NCI-H226 (cell line): ENCODE measurements around the gene GPR183.
A peak's percentile ranks its signal among the peaks of the same experiment; 100 is the strongest.

ENCODE experiments used
- DNase-seq: peaks from one replicate; pipeline ENCODE4 v3.0.0-alpha.2; 2015

GPR183 gene

DNA sequence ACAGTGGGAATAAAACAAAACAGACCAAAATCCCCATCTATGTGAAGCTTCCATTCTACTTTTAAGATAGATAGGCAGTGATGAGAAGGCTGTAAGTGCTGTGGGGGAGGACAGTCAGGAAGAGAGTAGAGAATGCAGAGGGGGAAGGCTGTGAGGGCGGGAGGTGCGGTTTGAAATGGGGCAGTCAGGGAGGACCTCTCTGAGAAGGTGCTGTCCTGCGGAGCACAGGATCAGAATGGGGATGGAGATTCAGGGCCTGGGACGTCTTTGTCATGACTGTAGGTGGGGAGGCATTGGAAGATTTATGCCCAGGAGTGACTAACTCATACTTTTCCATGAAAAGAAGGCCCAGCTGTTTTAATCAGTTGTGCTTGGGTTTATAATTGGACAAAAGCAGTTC is 3.9 kb upstream of the GPR183 start:
- peak; percentile 18 for DNase-seq

DNA sequence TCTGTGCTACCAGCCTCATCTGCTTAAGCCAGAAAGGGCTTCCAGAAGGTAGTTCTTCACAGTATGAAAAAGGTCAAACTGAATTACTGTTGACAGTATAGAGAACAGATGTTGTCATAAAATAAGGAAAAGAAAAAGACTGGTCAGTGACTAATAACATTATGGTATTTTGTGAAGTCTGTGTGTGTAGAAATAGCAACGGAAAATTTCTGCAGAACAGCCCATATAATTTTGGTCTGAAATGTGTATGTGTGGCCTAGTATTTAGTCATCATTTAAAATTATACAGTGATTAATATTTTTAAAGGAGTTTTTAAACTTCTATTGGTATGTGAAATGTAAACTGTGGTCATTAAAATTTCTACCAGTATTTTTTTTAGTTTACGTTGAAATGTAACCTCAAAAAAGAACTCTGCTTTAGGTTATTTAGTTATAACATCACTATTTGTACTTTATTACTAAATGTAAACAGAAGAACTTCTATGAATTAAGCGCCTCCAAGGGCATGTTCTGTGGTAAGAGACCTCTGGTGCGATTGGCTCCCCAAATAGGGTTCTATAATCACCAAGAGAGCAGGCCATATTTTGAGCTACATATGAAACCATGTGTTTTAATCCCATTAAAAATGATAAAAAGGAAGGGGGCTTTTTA is 3.3 kb upstream of the GPR183 start:
- no peak for DNase-seq

DNA sequence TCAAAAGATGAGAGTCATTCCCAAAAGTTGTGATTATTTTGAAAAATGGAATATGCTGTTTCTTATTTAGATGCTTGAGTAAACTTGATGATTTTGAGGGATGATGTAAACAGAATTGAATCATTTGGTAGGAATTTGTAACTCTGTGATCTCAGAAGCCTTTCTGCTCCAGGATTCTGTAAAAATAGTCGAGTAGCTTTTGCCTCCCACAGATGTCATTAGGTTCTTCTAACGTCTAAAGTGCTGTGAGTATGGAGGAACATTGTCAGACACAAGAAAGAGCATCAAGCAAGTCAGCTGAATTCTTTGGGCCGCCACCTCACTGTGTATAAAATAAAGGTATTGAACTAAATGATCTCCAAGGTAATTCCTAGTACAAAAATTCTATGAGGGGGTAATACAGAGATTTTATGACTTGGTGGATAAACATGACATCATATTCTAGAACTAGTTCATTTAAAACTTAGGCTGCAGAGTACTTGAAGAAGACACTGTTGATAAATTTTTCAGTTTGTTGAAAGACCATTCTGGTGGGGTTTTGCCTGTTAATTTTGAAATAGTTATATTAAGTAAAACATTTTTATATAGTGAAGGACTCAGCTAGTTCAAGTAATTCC is 1.4 kb upstream of the GPR183 start:
- peak; percentile 47 for DNase-seq

DNA sequence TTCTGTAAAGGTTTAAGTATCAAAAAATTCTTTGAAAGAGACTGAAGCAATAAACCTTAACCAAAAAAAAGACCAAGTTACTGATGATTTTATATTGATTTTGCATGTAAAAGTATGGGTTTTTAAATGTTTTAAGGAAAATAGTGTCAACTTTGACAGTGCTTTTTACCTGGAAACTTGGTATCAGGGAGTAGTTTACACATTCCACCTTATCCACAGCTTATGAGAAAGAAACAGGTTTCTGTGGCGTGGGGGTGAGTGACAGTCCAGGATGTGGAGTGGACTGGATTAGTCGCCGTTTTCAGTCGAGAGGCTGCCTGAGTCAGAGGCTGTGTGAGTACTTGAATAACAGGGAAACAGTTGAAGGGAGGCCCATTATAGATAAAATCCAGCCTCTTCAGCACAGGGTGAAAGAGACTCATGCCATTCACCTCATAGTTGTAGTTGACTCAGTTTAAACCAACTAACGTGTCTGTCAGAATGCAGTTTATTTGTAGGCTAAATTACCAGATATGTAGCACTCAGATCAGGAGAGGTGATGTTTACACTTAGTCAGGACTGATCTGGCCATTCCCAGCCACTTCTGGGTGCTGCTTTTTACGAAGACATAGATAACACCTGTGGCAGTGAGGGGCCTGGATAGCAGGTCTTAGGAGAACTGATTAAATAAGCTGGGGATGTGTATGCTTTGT is 595 bp upstream of the GPR183 start:
- DNase-seq: peak; percentile 77

DNA sequence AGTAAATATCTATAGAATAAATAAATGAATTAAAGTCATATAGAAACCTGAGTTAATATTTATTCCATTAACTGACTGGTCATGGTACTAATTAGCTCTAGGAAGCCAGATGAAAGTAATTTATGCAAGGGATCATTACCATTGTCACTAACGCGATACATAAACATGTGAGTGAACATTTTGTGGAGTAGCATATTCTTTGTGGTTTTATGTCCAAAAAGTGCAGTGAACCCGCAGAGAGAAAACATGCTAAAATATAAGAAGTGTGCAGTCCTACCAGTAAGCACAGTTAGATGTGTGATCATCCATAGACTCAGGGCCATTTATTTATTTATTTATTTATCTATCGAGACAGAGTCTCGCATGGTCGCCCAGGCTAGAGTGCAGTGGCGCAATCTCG is 1.6 kb downstream of the GPR183 start:
- no peak for DNase-seq

DNA sequence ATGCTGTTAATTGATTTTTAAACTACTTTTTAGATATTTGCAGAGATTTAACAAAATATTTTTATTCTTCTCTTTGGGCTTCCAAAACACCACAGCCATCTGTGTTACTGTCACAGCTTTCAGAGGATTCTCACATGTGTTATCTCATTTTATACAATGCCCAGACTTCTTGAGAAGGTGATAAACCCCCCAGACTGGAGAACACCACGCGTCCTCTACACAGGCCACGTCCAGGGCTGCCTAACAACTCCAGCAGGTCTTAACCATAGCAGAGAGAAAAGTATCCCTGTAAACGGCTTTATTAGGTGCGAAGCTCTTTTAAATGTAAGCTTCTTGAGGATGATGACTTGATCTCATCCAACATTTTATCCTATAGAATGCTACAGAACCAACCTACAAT is 2.0 kb downstream of the GPR183 start:
- DNase-seq: no peak

DNA sequence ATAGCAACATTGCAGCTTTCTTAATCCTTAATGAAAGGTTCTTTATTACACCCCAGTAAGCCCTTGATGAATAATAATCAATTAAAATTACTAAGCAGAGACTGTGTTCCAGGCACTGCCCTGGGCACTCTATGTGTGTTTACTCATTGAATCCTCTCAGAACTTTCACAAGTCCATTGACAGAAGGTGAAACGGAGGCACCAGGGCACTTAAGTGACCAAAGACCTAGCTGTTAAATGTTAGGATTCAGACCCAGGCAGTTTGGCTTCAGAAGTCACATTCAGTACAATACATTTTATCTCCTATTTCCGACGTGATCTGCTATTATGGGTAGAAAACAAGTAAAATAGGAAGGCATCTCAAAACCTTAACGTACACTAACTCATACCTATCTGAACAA is 2.7 kb downstream of the GPR183 start:
- DNase-seq: no peak

DNA sequence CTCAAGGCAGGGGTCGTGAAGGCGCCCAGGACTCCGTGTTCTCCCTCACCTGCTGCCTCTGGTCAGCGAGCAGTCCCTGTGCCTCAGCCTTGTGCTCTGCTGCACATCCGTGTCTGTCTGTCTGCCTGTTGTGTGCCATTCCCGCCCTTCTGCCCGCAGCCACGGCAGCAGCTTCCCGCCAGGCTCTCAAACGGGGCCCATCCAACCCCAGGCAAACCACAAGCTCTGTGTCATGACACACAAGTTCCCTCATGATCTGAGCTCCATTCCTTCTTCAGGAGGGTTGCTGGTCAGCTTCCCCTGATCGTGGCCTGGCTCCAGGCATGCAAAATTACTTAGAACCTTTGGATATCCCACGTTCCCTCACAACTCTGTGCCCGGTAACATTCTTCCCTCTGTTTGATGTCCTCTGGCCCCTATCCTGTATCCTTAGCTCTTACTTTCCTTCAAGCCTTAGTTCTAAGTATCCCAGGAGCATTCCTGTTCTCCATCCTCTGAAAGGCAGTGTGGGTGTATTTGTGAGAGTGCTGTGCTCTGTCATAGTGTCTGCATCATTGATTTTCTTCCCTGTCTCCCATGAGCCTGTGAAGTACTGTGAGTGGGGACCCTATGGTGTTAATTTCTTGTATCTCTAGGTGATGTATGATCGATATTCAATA is 3.2 kb downstream of the GPR183 start:
- DNase-seq: no peak

DNA sequence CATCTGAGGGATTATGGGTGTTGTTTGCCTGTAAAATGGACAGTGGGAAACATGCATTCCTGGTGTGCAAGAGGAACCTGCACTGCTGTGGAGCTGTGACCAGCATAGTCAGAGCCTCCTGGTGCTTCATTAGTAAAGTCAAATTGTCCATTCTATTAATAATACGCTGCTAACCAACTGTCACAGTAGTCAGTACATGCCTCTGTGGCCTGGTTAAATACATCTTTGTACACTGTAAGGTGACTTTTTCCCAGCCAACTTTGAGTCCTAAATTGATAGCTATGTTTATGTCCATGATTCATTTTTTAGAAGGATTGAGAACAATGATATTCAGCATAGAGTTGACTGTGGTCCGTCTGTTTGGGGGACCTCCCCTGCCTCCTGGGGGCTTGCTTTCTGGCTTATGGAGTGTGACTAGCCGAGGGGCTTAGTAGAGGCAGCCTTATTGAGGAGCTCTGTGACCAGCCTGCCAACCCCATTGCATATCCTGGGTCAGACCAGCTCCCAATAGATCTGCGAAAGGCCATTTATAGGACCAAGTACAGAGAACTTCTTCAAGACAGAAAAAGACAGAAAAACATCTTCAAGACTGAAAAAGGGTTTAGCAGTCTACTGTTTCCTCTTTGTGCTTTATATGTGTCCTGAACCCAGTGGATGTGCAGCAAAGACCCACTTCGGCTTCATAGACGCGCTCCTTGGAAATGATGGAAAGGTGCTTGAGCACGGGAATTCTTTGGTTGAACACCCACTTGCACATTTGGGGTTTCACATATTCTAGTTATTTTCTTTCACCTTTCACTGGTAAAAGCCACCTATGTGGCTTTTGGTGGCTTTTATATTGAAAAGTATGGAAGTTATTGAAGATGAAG is 4.3 kb downstream of the GPR183 start:
- no peak for DNase-seq

DNA sequence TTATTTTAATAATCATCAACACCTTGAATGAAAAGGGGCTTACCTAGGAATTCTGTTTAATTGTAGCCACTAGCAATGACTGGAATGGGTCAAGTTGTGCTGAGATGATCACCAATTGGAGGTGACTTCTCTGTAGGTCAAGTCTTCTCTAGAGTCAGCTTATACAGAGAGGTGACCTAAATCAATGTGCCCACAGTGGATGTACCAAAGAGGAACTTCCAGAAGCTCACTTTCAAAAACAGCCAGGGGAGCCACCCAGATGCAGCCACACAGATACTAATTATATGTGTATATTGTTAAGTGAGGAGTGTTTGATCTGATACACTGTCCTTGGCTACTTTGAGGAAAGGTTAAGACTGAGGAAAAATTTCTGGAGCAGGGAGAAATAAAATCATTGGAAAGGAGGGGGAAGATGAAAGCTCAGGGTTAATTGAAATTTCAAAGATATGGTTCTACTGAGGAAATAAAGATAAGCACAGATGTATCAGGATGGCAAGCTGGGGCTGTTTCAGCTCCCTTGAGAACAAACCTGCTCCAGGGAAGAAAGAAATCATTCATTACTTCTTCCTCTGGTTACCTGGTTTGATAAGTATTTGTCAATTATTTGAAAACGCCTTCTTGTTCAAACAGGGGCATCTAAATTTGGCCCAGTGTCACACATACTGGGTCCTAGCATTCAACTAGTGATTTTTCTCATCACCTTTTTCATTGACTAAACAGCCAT is 5.1 kb downstream of the GPR183 start:
- DNase-seq: no peak

DNA sequence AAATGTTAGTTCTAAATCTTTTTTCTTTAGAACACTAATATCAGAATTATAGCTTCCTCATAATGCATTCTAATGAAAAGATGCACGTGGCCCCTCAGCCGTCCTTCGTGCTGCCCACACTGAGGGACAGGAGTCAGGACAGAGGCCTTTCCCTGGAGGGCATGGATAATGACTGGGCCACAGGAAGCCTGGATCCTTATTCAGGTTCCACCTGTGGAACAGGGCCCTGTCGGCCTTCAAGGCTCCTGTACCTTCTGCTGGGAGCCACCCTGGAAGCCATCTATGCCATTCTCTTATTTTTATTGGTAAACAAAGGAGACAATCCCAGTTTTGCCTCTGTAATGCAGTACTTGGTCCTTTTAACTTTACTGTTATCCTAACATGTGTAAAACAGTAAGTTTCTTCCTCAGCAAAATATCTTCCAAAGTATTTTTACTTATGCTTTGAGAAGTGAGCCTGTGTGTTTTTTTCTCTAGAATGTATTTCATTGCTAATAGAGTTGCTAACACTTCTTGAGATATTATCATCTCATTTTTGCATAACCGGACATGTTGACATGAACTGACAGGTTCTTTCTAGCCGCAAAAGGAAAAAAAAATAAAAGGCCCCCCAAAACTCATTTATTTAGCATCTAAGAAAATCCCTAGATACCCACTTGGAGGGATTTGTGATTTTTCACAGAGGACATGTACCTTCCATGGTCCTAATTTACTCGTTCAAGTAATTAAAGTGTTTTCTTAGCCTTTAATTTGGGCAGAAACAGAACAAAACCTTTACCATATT is 6.0 kb downstream of the GPR183 start:
- no peak for DNase-seq

DNA sequence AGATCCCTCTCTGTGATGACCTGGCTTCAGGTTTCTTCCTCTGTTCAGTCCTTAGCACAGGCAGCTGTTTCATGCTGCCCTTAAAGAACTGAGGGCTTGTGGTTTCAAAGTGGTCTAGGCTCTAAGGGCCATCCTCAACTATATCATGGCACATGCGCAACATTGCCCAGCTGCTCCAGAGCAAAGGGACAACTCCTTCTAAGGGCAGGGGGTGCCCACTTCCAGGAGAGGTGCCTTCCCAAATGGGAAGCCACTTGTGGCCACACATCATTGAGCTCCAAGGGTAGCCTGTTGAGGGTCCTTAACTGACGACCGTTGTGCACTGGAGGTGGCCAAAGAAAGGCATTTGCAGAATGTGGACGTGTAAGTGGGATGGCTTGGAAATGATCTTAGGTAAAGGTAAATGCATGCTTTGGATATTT is 7.3 kb downstream of the GPR183 start:
- no peak for DNase-seq

DNA sequence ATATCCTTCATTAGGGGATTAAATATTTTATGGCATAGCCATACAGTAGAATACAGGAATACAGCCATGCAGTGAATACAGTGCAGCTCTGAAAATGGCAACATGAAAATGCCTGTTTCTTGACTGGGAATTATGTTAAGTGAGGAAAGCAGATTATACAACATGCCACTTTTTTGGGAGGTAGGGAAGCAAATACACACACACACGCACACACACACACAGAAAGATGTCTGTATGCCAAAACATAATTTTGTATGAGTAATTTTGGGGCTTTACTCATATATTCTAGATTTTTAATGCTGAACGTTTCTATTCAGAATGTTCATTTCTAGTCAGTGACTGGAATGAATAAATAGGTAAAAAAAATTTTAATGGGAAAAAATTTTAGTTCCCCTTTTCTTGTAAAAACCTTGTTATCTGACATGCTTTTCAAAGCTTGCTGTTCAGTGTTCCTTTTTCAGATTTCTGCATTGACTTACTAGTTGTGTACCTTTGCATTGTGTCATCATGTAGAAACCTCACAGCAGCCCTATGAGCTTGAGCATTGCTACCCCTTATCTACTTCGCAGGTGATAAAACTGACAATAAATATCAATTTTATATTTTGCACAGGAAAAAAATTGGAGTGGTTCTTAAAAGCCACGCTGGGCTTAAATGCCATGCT is 7.8 kb downstream of the GPR183 start:
- no peak for DNase-seq

DNA sequence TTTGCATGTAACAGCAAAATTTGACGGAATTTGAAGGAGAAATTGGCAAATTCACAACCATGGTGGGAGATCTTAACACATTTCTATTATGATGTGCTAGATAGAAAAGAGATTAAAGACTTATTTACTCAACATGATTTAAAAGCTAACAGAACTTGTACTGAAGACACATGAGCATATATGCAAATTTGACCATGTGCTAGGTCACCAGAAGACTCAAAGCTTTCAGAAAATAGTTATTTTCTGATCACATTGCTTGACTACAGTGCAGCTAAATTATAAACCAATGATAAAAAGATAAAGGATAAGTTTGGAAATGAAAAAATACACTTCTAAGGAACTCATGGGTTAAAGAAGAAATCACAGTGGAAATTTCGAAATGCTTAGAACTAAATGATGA is 9.1 kb downstream of the GPR183 start:
- no peak for DNase-seq

DNA sequence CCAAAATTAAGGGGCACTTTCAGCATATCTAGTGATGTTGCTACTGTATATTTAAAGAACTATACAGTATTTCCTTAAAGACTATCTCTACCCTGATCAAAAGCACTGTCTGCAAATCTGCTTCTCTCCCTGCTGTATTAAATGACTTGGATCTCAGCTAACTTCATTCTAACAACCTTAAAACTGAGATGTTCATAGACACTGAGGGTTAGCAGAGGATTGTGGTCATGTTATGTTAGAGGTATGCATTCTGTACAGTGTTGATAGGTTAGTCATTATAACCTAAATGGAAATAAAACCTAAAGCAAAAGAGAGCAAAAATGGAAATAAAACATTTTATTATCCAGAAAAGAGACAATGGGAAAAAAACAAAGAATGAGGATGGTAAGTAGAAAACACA is 9.9 kb downstream of the GPR183 start:
- no peak for DNase-seq

DNA sequence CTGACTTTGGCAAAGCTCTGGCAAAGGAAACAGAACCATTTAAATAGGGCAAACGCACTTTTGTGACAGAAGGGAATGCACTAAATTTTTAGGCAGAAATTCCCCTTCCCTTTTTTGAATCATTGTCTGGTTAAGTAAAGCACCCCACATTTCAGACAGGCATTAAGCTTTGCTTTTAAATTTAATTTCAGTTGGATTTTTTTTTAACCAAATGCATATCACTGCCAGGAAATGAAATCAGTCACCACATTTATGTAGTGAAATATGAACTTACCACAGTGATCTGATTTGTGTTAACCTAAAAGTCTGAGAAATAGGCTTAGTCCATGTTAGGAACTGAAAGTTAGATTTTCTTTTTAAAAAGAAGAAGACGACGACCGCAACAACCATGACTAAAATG is 10.8 kb downstream of the GPR183 start:
- DNase-seq: no peak

DNA sequence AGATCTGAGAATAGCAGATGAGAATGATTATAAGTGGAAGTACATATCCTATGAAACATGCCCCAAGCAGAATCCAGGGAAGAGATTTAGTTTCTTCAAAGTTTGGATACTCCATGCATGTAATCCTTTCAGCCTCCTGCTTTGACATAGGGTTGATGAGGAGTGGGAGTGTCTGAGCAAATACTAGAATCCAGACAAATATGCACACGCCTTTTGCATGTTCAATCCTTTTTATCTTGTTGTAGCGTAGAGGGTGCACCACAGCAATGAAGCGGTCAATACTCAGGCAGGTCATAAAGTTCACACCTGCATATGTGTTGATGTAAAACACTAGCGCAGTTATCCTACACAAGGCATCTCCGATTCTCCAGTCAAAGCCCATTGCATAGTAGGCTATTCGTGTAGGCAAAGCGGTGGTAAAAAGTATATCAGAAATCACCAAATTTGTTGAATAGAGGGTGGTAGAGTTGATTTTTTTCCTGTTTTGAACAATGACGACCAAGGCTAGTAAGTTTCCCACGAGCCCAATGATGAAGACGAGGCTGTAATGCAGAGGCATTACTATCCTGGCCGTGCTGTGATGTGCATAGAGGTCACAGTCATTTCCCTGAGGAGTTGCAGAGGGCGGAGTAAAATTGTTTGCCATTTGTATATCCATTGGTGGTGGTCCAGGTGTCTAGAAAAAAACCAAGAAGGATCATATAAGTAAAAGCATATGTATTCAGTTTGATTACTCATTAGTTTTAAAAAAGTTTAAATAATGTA is 11.5 kb downstream of the GPR183 start:
- DNase-seq: no peak

DNA sequence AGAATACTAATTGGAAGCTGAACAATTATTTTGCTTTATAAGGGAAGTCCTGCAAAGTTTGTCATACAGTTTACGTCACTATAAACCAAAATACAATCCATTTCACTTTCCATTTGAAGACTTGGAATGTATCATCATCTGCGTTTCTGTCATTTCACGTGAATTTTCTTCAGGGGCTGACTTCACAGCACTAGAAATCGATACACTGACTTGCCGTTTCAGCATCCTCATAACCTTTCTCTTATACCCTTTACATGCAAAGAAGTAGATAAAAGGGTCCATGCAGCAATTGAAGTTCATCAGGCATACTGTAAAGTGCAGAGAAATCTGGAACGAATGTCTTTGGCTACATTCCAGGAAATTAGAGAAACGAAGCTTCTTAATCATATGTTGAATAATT is 12.2 kb downstream of the GPR183 start:
- no peak for DNase-seq

DNA sequence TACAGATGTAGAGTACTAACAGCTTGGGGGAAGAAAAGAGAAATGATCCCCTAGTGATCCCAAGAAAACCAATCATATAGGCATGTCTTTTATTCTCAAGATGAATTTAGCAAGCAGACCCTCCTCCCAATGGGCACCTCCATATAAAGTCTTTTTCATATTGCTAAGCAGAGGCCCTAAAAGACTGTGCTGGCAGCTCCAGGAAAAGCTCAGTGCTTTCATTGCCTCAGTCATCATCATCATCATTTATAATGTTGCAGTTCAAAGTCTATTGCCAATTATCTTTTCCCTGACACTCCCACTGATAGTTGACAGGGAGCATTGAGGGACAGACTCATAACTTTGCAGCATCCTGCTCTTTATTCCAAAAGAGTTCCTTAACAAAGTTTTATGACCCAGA is 13.0 kb downstream of the GPR183 start:
- no peak for DNase-seq

DNA sequence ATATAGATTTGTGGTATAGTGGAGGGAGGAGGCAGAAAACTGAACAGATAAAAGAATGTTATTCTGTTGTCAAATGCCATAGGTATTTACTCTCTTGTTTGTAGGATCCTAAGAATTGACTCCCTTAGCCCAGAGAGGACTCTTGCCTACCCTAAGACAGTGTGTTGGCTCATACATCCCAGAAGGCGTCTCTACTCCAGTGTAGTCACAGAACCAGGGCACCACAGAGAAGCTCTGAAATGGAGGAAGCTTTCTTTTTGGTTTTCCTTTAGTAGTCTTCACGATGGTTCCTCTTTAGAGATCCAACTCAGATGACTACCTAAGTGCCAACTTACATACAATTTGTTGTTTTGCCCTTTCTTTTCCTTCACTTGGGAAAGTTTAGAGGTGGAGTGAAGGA is 14.0 kb downstream of the GPR183 start:
- no peak for DNase-seq
